ENCODE measurements around the gene NPAT. TPM values are rescaled to one million over a fixed set of nuclear protein-coding genes. Genes with fewer than 3 reads are reported as not detected.

The NPAT gene
- total and polyA plus RNA-seq, 2 of the 4 experiments (the other 2 are of a cell fraction), result 3.1 to 10.6 TPM

DNA sequence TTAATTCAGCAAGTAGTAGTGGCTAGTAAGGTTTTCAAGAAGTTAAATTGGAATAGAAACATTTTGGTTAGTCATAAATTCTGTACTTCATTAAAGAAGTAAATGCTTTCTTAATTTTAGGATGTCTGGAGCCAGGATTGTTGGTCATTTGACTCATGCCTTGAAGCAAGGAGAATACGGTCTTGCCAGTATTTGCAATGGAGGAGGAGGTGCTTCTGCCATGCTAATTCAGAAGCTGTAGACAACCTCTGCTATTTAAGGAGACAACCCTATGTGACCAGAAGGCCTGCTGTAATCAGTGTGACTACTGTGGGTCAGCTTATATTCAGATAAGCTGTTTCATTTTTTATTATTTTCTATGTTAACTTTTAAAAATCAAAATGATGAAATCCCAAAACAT lies 75.3 kb downstream of the NPAT start:
- no peak overlapping the region for H2AK5ac ChIP-seq (ENCODE audit: low read depth, low read length)
- DNase-seq, result no peak

More for the DNA sequence above, 75.3 kb downstream of the NPAT start:
- peaks cover 29% of the 10 kb centered on the region for H3K36me3 ChIP-seq (ENCODE audit: control insufficient read depth, insufficient read depth, low read length)
- TF ChIP-seq POLR2A (IDR thresholded peaks at IDR 0.05; ENCODE audit: low read depth, low read length) (no peak), NFE2L2 (IDR thresholded peaks at IDR 0.05; ENCODE audit: low read depth, low read length) (no peak), RAD21 (IDR thresholded peaks at IDR 0.05; ENCODE audit: low read length) (no peak), MAFK (IDR thresholded peaks at IDR 0.05; ENCODE audit: low read depth, low read length) (no peak), CHD1 (IDR thresholded peaks at IDR 0.05; ENCODE audit: low read depth, low read length) (no peak), BHLHE40 (IDR thresholded peaks at IDR 0.05; ENCODE audit: low read depth, low read length) (no peak), MXI1 (IDR thresholded peaks at IDR 0.05; ENCODE audit: borderline replicate concordance, low read depth, low read length) (no peak)
- TF ChIP-seq, protein P1, sequence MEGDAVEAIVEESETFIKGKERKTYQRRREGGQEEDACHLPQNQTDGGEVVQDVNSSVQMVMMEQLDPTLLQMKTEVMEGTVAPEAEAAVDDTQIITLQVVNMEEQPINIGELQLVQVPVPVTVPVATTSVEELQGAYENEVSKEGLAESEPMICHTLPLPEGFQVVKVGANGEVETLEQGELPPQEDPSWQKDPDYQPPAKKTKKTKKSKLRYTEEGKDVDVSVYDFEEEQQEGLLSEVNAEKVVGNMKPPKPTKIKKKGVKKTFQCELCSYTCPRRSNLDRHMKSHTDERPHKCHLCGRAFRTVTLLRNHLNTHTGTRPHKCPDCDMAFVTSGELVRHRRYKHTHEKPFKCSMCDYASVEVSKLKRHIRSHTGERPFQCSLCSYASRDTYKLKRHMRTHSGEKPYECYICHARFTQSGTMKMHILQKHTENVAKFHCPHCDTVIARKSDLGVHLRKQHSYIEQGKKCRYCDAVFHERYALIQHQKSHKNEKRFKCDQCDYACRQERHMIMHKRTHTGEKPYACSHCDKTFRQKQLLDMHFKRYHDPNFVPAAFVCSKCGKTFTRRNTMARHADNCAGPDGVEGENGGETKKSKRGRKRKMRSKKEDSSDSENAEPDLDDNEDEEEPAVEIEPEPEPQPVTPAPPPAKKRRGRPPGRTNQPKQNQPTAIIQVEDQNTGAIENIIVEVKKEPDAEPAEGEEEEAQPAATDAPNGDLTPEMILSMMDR (conservative IDR thresholded peaks at IDR 0.05; ENCODE audit: low read depth, low read length), result no peak
- dilution Hi-C loops (cut with HindIII; ENCODE audit: low sequenced_read_pairs, unreplicated experiment) (no loop called here), intact Hi-C loops (cut with micrococcal nuclease) (loop anchor here (5.0 kb wide), 1 partner anchor 45 kb away; no protein-coding TSS in a partner anchor), in situ Hi-C loops (cut with MboI; ENCODE audit: low sequenced_read_pairs) (no loop called here)
- no peak overlapping the region for H2BK120ac ChIP-seq (ENCODE audit: low read depth, low read length)
- H3K9me3 ChIP-seq (ENCODE audit: control insufficient read depth, insufficient read depth, low read length), result no peaks in the 10 kb centered on the region
- H2AK9ac ChIP-seq (replicated peaks; ENCODE audit: low read depth, low read length, poor library complexity), result no peak overlapping the region
- H3K18ac ChIP-seq (ENCODE audit: low read depth, low read length), result no peak overlapping the region
- H3K4me3 ChIP-seq (ENCODE audit: insufficient read depth, low read depth, low read length), result no peak overlapping the region
- ChIA-PET CTCF (no interaction called here), POLR2A (ENCODE audit: unreplicated experiment) (no interaction called here)
- no peak overlapping the region for H4K5ac ChIP-seq (ENCODE audit: low read depth, low read length)
- no peak overlapping the region for H3K56ac ChIP-seq (ENCODE audit: extremely low read depth, insufficient read depth, low read length)
- H3K23ac ChIP-seq (ENCODE audit: low read depth, low read length), result no peak overlapping the region
- H4K8ac ChIP-seq (ENCODE audit: low read depth in 2 of 2, low read length in 2 of 2), result no peak overlapping the region
- no peak overlapping the region for H4K91ac ChIP-seq (ENCODE audit: insufficient read depth, low read depth, low read length)
- H3K4me2 ChIP-seq (ENCODE audit: low read depth, low read length), result no peak overlapping the region
- H3K27me3 ChIP-seq (ENCODE audit: control insufficient read depth, insufficient read depth, low read length), result no peaks in the 10 kb centered on the region
- H2BK20ac ChIP-seq (ENCODE audit: low read depth, low read length), result no peak overlapping the region
- no CpG with 5 or more reads among the region's 1 CpG for WGBS, 2 experiments (ENCODE audit: extremely low coverage in 2 of 2, insufficient read length in 1 of 2)
- no peaks in the 10 kb centered on the region; a peak in 2 of 4 replicates for H3K79me1 ChIP-seq (ENCODE audit: low read depth in 1 of 2, low read length in 2 of 2)
- no peak overlapping the region for H3K9ac ChIP-seq (ENCODE audit: low read depth, low read length)
- no peak overlapping the region for H3K27ac ChIP-seq (ENCODE audit: insufficient read depth, low read length)
- no TSS peak for BruUV-seq (replicated peaks)
- no peaks in the 10 kb centered on the region for H4K20me1 ChIP-seq (ENCODE audit: insufficient read depth, low read length)
- H3K14ac ChIP-seq (replicated peaks; ENCODE audit: low read depth, low read length), result no peak overlapping the region
- no peak for ATAC-seq (ENCODE audit: low read depth)
- no peaks in the 10 kb centered on the region for H3K4me1 ChIP-seq (ENCODE audit: control insufficient read depth, insufficient read depth, low read length)
- no peak overlapping the region for H3K4ac ChIP-seq (ENCODE audit: low read depth, low read length)
- H2BK15ac ChIP-seq (ENCODE audit: low read depth, low read length), result no peak overlapping the region
- H2BK5ac ChIP-seq (ENCODE audit: low read depth, low read length, poor library complexity, severe bottlenecking), result no peak overlapping the region
- no peak overlapping the region for H2AFZ ChIP-seq (replicated peaks; ENCODE audit: low read length, poor library complexity)
- no peaks in the 10 kb centered on the region; the same call in 1 of the 2 replicates for H3K9me1 ChIP-seq (ENCODE audit: insufficient read depth, low read length)
